Uterus (tissue), 2 donors: Measurements from ENCODE around the gene PAIP2B.

Experiments
- CTCF ChIP-seq, 4 experiments: fragments of 200-600 bp in 2 of 4; fragments of 450-650 bp in 2 of 4; sonication (generic) in 2 of 4; IDR thresholded peaks; one replicate each; pipeline ENCODE4 v1.5.1; 2016 to 2019; ENCODE audit warnings: antibody characterized with exemption in 4 of 4, mild to moderate bottlenecking in 2 of 4, moderate library complexity in 1 of 4
- POLR2A ChIP-seq, 2 donors: fragments of 450-650 bp; IDR thresholded peaks; one replicate each; pipeline ENCODE4 v1.6.1; 2016; ENCODE audit warnings: antibody characterized with exemption in 2 of 2, mild to moderate bottlenecking in 1 of 2, moderate library complexity in 1 of 2

- no peak for TF ChIP-seq CTCF (IDR thresholded peaks at IDR 0.05)
- TF ChIP-seq POLR2A (IDR thresholded peaks at IDR 0.05) = no peak
Observed at GRCh38 chr2:71215447-71215846, 11.5 kb downstream of the PAIP2B start.
